ENCODE measurements around the gene GPR15LG. TPM values are rescaled to one million over a fixed set of nuclear protein-coding genes. Genes with fewer than 3 reads are reported as not detected.
A peak's percentile ranks its signal among the peaks of the same experiment; 100 is the strongest.
"Not testable (repeated sequence)": the region's sequence is repeated elsewhere in the genome, so short reads cannot be mapped to it uniquely, and the experiment has no call there.

GPR15LG gene
- total and polyA plus RNA-seq, 2 experiments from 2014 or later = not detected

GRCh38 chr10:84177541-84178141 lies 4.0 kb downstream of the GPR15LG start:
- Histone ChIP-seq H3K9me3 (ENCODE audit: low read depth) (no peaks in the 10 kb centered on the region), H3K27ac (no peak overlapping the region), H3K36me3 (no peaks in the 10 kb centered on the region), H3K27me3 (no peaks in the 10 kb centered on the region), H3K4me3 (no peak overlapping the region), H3K4me1 (ENCODE audit: low read depth) (no peaks in the 10 kb centered on the region)
- no peak for DNase-seq (ENCODE audit: low read depth in 1 of 2, low spot score in 1 of 2)
- no peak for TF ChIP-seq CTCF (IDR thresholded peaks at IDR 0.05; ENCODE audit: low read depth, low read length)

- H3K27ac ChIP-seq = no peak overlapping the region
- no peaks in the 10 kb centered on the region for H3K4me1 ChIP-seq (ENCODE audit: low read depth)
- no peaks in the 10 kb centered on the region for H3K36me3 ChIP-seq
- no peaks in the 10 kb centered on the region for H3K27me3 ChIP-seq
- TF ChIP-seq CTCF (IDR thresholded peaks at IDR 0.05; ENCODE audit: low read depth, low read length) = no peak
- H3K4me3 ChIP-seq = no peak overlapping the region
- no peak for DNase-seq (ENCODE audit: low read depth in 1 of 2, low spot score in 1 of 2)
- no peaks in the 10 kb centered on the region for H3K9me3 ChIP-seq (ENCODE audit: low read depth)
Observed at GRCh38 chr10:84178160-84178609, 4.6 kb downstream of the GPR15LG start.

- peak in 1 of 2 donors; percentile 38 for DNase-seq (ENCODE audit: low read depth in 1 of 2, low spot score in 1 of 2)
- no peak overlapping the region for H3K27ac ChIP-seq
Observed at GRCh38 chr10:84179059-84179710, 5.6 kb downstream of the GPR15LG start.

GRCh38 chr10:84180386-84180785 lies 6.8 kb downstream of the GPR15LG start:
- not testable (repeated sequence) for H3K4me1 ChIP-seq (ENCODE audit: low read depth); H3K4me3 ChIP-seq; DNase-seq (ENCODE audit: low read depth in 1 of 2, low spot score in 1 of 2); H3K9me3 ChIP-seq (ENCODE audit: low read depth); H3K36me3 ChIP-seq; H3K27me3 ChIP-seq; H3K27ac ChIP-seq

More at GRCh38 chr10:84179059-84179710, 5.6 kb downstream of the GPR15LG start:
- no peaks in the 10 kb centered on the region for H3K27me3 ChIP-seq
- TF ChIP-seq CTCF (IDR thresholded peaks at IDR 0.05; ENCODE audit: low read depth, low read length) = no peak
- no peak overlapping the region for H3K4me3 ChIP-seq
- no peaks in the 10 kb centered on the region for H3K9me3 ChIP-seq (ENCODE audit: low read depth)
- no peaks in the 10 kb centered on the region for H3K4me1 ChIP-seq (ENCODE audit: low read depth)
- no peaks in the 10 kb centered on the region for H3K36me3 ChIP-seq

GRCh38 chr10:84181631-84182030 lies 8.0 kb downstream of the GPR15LG start:
- no peaks in the 10 kb centered on the region for H3K9me3 ChIP-seq (ENCODE audit: low read depth)
- H3K36me3 ChIP-seq = no peaks in the 10 kb centered on the region
- H3K4me3 ChIP-seq = no peak overlapping the region
- no peak overlapping the region for H3K27ac ChIP-seq
- no peaks in the 10 kb centered on the region for H3K4me1 ChIP-seq (ENCODE audit: low read depth)
- no peak for DNase-seq (ENCODE audit: low read depth in 1 of 2, low spot score in 1 of 2)
- H3K27me3 ChIP-seq = no peaks in the 10 kb centered on the region
- no peak for TF ChIP-seq CTCF (IDR thresholded peaks at IDR 0.05; ENCODE audit: low read depth, low read length)

- Histone ChIP-seq H3K27ac (no peak overlapping the region), H3K9me3 (ENCODE audit: low read depth) (no peaks in the 10 kb centered on the region), H3K4me1 (ENCODE audit: low read depth) (no peaks in the 10 kb centered on the region), H3K4me3 (no peak overlapping the region), H3K36me3 (no peaks in the 10 kb centered on the region), H3K27me3 (no peaks in the 10 kb centered on the region)
- DNase-seq (ENCODE audit: low read depth in 1 of 2, low spot score in 1 of 2) = no peak
- no peak for TF ChIP-seq CTCF (IDR thresholded peaks at IDR 0.05; ENCODE audit: low read depth, low read length)
Observed at GRCh38 chr10:84184517-84184916, 10.9 kb downstream of the GPR15LG start.
